Astrocyte (in vitro differentiated cells and primary cell): Measurements from ENCODE around the gene HOXA11. TPM values are rescaled to one million over a fixed set of nuclear protein-coding genes. Genes with fewer than 3 reads are reported as not detected.

Experiments used
- DNase-seq: peaks from one replicate; pipeline ENCODE4 v3.0.0-alpha.2; 2010; ENCODE audit warnings: low read depth
- FAIRE-seq: peaks from 2 replicates; lab custom pipeline; 2011; peaks lifted over from hg19 to GRCh38; lab: Jason Lieb, UNC
- H2AFZ ChIP-seq: 2 replicates; pipeline ENCODE4 v1.6.0; 2012; ENCODE audit warnings: low read depth, low read length, inconsistent platforms
- H3K27ac ChIP-seq: 2 replicates; pipeline ENCODE4 v1.5.1; 2011; ENCODE audit warnings: low read depth, low read length, inconsistent platforms
- H3K27me3 ChIP-seq: 2 replicates; pipeline ENCODE4 v1.6.0; 2011; ENCODE audit warnings: low read length, inconsistent platforms; ENCODE audit not compliant: insufficient read depth
- H3K36me3 ChIP-seq: 2 replicates; pipeline ENCODE4 v1.5.1; 2011; ENCODE audit warnings: low read length, inconsistent platforms; ENCODE audit not compliant: insufficient read depth
- H3K4me1 ChIP-seq: 2 replicates; pipeline ENCODE4 v1.5.1; 2011; ENCODE audit warnings: low read length, inconsistent platforms; ENCODE audit not compliant: insufficient read depth
- H3K4me2 ChIP-seq: 2 replicates; pipeline ENCODE4 v1.6.0; 2012; ENCODE audit warnings: low read length, inconsistent platforms
- H3K4me3 ChIP-seq: 2 replicates; pipeline ENCODE4 v1.5.1; 2011; ENCODE audit warnings: low read depth, mild to moderate bottlenecking, low read length, inconsistent platforms; ENCODE audit not compliant: insufficient read depth
- H3K79me2 ChIP-seq: 2 replicates; pipeline ENCODE4 v1.6.0; 2012; ENCODE audit warnings: mild to moderate bottlenecking, low read length, inconsistent platforms; ENCODE audit not compliant: insufficient read depth
- H3K9ac ChIP-seq: 2 replicates; pipeline ENCODE4 v1.6.0; 2012; ENCODE audit warnings: mild to moderate bottlenecking, low read length, inconsistent platforms
- H3K9me3 ChIP-seq: 2 replicates; pipeline ENCODE4 v1.5.1; 2012; ENCODE audit warnings: low read depth, mild to moderate bottlenecking, low read length, inconsistent platforms; ENCODE audit not compliant: insufficient read depth
- H4K20me1 ChIP-seq: 2 replicates; pipeline ENCODE4 v1.6.0; 2012; ENCODE audit warnings: low read length, inconsistent platforms; ENCODE audit not compliant: insufficient read depth
- H3K27ac Mint-ChIP-seq: one replicate; pipeline ENCODE4 v1.8.0; 2021; ENCODE audit warnings: mild to moderate bottlenecking, mixed read lengths; ENCODE audit not compliant: unreplicated experiment
- H3K27me3 Mint-ChIP-seq: one replicate; pipeline ENCODE4 v1.8.0; 2021; ENCODE audit warnings: low read depth, mixed read lengths; ENCODE audit not compliant: unreplicated experiment
- H3K36me3 Mint-ChIP-seq: one replicate; pipeline ENCODE4 v1.8.0; 2021; ENCODE audit warnings: low read depth, mixed read lengths; ENCODE audit not compliant: unreplicated experiment
- H3K4me1 Mint-ChIP-seq: one replicate; pipeline ENCODE4 v1.8.0; 2021; ENCODE audit warnings: low read depth, mixed read lengths; ENCODE audit not compliant: unreplicated experiment
- H3K4me3 Mint-ChIP-seq: one replicate; pipeline ENCODE4 v1.8.0; 2021; ENCODE audit warnings: mild to moderate bottlenecking, moderate library complexity, mixed read lengths; ENCODE audit not compliant: unreplicated experiment
- H3K9me3 Mint-ChIP-seq: one replicate; pipeline ENCODE4 v1.8.0; 2021; ENCODE audit warnings: mild to moderate bottlenecking, mixed read lengths; ENCODE audit not compliant: unreplicated experiment
- EZH2 ChIP-seq: IDR thresholded peaks from 2 replicates; pipeline ENCODE4 v1.6.1; 2012; ENCODE audit warnings: mild to moderate bottlenecking, low read length, inconsistent platforms; ENCODE audit not compliant: insufficient read depth
- total RNA-seq: library from RNA; stranded (reverse); gene quantifications from 2 replicates; pipeline ENCODE4 v1.2.1, GENCODE V29; 2021
- TF ChIP-seq, protein P1 (sequence below): IDR thresholded peaks from 2 replicates; pipeline ENCODE4 v1.5.1; 2011; ENCODE audit warnings: low read depth, mild to moderate bottlenecking, inconsistent platforms, low read length, moderate library complexity; ENCODE audit not compliant: insufficient read depth

Gene HOXA11
- total RNA-seq, 1 donor from 2014 or later: not detected

DNA sequence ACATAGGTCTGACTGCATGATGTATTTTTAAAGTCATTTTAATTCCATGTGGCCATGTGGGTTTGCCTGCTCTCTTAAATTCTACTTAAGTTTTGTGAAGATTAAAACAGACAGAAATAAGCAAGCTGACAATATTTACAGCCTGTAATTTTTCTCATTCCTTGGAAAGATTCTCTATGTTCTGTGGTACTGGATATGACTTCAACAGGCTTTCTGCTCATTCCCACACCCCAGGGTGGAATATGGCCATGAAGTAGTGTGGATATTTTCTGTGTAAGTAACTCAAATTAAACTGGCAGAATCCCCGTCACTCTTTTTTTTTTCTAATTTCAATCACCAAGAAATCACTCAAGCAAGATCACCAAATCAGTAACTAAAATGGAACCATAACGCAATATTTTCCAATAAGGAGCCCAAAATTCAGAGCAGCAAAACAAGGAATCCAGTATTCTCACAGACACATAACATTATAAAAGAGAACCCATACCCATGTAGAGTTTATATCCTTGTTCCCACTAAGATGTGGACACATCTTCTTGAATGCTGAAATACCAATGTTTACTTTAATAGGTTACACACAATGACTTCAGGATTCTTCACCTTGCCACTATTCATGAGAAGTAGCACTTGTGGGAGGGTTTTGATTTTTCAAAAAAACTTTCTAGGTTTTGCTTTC, 47.3 kb downstream of the HOXA11 start:
- Mint-ChIP-seq H3K27me3 (peaks cover 95% of the 10 kb centered on the region), H3K36me3 (peaks cover 3% of the 10 kb centered on the region), H3K4me1 (no peaks in the 10 kb centered on the region), H3K27ac (no peak overlapping the region), H3K9me3 (peaks cover 22% of the 10 kb centered on the region), H3K4me3 (no peak overlapping the region)
- no peak for FAIRE-seq
- Histone ChIP-seq H3K4me3 (no peak overlapping the region), H2AFZ (no peak overlapping the region), H3K9me3 (no peaks in the 10 kb centered on the region), H3K4me2 (no peak overlapping the region), H3K79me2 (no peaks in the 10 kb centered on the region), H3K4me1 (peaks cover 6% of the 10 kb centered on the region), H3K36me3 (no peaks in the 10 kb centered on the region), H3K9ac (no peak overlapping the region), H4K20me1 (no peaks in the 10 kb centered on the region), H3K27me3 (peaks cover 93% of the 10 kb centered on the region), H3K27ac (no peak overlapping the region)
- no peak for DNase-seq
- no peak for TF ChIP-seq EZH2
- TF ChIP-seq, protein P1, sequence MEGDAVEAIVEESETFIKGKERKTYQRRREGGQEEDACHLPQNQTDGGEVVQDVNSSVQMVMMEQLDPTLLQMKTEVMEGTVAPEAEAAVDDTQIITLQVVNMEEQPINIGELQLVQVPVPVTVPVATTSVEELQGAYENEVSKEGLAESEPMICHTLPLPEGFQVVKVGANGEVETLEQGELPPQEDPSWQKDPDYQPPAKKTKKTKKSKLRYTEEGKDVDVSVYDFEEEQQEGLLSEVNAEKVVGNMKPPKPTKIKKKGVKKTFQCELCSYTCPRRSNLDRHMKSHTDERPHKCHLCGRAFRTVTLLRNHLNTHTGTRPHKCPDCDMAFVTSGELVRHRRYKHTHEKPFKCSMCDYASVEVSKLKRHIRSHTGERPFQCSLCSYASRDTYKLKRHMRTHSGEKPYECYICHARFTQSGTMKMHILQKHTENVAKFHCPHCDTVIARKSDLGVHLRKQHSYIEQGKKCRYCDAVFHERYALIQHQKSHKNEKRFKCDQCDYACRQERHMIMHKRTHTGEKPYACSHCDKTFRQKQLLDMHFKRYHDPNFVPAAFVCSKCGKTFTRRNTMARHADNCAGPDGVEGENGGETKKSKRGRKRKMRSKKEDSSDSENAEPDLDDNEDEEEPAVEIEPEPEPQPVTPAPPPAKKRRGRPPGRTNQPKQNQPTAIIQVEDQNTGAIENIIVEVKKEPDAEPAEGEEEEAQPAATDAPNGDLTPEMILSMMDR: no peak

DNA sequence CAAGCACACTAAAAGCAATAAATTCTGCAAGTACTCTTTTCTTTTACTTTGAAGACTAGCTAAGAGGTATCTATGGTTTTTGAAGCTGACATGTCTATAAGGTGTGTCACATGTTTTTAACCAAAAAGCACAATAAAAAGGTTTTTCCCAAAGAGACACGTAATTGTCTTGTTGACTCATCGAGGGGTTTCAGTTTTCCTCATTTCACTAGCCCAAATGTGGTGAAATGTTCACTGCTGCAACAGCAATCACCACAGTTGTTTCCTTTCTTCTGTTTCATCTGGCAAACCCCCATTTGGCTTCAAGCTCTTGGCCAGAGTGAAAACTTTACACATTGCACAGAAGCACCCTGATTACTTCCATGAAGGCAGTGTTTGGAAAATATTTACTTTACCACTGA, 50.6 kb downstream of the HOXA11 start:
- no peaks in the 10 kb centered on the region for H3K4me1 Mint-ChIP-seq
- no peak overlapping the region for H3K9ac ChIP-seq
- H3K27ac Mint-ChIP-seq: no peak overlapping the region
- no peaks in the 10 kb centered on the region for H3K9me3 ChIP-seq
- no peaks in the 10 kb centered on the region for H3K79me2 ChIP-seq
- FAIRE-seq (peak; percentile 43), DNase-seq (peak; percentile 94)
- H3K36me3 Mint-ChIP-seq: no peaks in the 10 kb centered on the region
- no peak overlapping the region for H3K4me3 ChIP-seq
- no peak overlapping the region for H2AFZ ChIP-seq
- H4K20me1 ChIP-seq: no peaks in the 10 kb centered on the region
- peaks cover 6% of the 10 kb centered on the region for H3K4me1 ChIP-seq
- H3K27ac ChIP-seq: peak overlapping the region; percentile 34
- peaks cover 82% of the 10 kb centered on the region for H3K27me3 ChIP-seq
- TF ChIP-seq, protein P1: no peak
- TF ChIP-seq EZH2: no peak
- H3K36me3 ChIP-seq: no peaks in the 10 kb centered on the region
- peak overlapping the region; percentile 14 for H3K4me2 ChIP-seq
- peaks cover 24% of the 10 kb centered on the region for H3K9me3 Mint-ChIP-seq
- H3K4me3 Mint-ChIP-seq: no peak overlapping the region
- H3K27me3 Mint-ChIP-seq: peaks cover 86% of the 10 kb centered on the region
